ENCODE results near the gene KCNC1.

KCNC1 gene

DNA sequence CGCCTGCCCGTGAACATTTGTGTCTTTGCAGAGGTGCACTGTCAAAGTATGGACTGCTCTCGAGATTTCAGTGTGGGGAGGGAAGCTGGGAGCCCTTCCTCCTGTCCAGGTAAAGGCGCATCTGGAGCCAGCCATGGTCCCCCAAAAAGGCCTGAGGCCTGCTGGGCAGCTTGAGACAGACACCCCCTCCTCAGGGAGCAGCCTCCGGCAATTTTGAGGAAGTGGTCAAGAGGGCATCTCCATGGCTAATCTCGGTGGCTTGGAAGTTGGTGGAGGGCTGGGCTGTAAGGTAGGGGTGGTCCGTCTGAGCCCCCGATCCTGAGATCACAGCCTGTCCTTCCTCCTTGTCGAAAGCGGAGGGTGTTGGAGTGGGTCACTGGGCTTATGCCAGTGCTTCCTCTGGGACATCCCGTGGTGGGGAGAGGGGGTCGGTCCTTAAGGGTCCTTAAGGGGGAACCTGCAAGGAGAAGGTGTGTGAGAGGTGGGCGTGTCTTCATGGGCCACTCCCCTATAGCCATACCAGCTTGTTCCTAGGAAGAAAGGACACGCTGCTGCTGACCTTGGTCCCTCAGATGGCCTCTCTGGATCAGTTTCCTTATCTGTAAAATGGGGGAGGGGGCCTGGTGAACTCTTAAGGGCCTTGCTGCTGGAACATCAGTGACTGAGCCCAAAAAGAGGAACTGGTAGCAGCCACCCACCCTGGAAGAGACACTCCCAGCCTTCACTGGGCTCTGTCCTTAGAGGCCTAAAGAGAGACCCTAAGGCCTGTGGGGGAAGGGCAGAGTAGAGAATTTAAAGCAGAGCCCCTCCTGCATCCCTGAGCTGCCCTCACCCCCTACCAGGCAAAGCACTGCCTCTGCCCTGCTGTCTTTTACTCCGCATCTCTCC, 2.6 kb downstream of the KCNC1 start:
- no peaks in the 10 kb centered on the region for H3K27me3 ChIP-seq
- no peak for DNase-seq
- no peak overlapping the region for H3K4me3 ChIP-seq (ENCODE audit: low read depth, low read length)

GRCh38 chr11:17738151-17738973, 3.8 kb downstream of the KCNC1 start:
- Histone ChIP-seq H3K27me3 (no peaks in the 10 kb centered on the region), H3K9me3 (no peaks in the 10 kb centered on the region), H3K4me3 (ENCODE audit: low read depth, low read length) (no peak overlapping the region), H3K4me1 (no peaks in the 10 kb centered on the region), H3K36me3 (no peaks in the 10 kb centered on the region)
- DNase-seq: no peak
- TF ChIP-seq, protein P1, sequence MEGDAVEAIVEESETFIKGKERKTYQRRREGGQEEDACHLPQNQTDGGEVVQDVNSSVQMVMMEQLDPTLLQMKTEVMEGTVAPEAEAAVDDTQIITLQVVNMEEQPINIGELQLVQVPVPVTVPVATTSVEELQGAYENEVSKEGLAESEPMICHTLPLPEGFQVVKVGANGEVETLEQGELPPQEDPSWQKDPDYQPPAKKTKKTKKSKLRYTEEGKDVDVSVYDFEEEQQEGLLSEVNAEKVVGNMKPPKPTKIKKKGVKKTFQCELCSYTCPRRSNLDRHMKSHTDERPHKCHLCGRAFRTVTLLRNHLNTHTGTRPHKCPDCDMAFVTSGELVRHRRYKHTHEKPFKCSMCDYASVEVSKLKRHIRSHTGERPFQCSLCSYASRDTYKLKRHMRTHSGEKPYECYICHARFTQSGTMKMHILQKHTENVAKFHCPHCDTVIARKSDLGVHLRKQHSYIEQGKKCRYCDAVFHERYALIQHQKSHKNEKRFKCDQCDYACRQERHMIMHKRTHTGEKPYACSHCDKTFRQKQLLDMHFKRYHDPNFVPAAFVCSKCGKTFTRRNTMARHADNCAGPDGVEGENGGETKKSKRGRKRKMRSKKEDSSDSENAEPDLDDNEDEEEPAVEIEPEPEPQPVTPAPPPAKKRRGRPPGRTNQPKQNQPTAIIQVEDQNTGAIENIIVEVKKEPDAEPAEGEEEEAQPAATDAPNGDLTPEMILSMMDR (IDR thresholded peaks at IDR 0.05; ENCODE audit: low read depth, low read length): no peak

More for the DNA sequence above, 2.6 kb downstream of the KCNC1 start:
- Histone ChIP-seq H3K36me3 (no peaks in the 10 kb centered on the region), H3K9me3 (no peaks in the 10 kb centered on the region), H3K4me1 (no peaks in the 10 kb centered on the region)
- TF ChIP-seq, protein P1 (IDR thresholded peaks at IDR 0.05; ENCODE audit: low read depth, low read length): no peak

DNA sequence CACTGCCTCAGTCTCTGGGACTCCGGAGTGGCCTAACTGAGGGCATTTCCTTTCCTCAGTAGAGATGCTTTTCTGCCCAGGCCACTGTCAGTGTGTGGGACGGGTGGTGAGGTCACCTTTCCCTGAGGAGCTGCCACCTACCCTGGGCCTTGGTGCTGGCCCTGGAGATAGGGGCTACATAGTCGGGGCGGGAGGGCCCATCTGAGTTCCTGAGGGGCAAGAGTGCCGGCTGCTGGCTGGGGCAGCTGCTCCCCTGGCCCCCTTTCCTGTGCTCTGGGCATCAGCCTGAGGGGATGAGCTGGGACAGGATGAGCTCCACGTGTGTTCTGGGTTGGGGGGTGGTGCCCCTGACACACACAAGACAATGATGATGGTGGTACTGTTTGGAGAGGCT, 5.4 kb downstream of the KCNC1 start:
- H3K4me3 ChIP-seq (ENCODE audit: low read depth, low read length): no peak overlapping the region
- TF ChIP-seq, protein P1 (IDR thresholded peaks at IDR 0.05; ENCODE audit: low read depth, low read length): no peak
- no peaks in the 10 kb centered on the region for H3K36me3 ChIP-seq
- H3K27me3 ChIP-seq: no peaks in the 10 kb centered on the region
- no peaks in the 10 kb centered on the region for H3K9me3 ChIP-seq
- H3K4me1 ChIP-seq: no peaks in the 10 kb centered on the region
- no peak for DNase-seq

DNA sequence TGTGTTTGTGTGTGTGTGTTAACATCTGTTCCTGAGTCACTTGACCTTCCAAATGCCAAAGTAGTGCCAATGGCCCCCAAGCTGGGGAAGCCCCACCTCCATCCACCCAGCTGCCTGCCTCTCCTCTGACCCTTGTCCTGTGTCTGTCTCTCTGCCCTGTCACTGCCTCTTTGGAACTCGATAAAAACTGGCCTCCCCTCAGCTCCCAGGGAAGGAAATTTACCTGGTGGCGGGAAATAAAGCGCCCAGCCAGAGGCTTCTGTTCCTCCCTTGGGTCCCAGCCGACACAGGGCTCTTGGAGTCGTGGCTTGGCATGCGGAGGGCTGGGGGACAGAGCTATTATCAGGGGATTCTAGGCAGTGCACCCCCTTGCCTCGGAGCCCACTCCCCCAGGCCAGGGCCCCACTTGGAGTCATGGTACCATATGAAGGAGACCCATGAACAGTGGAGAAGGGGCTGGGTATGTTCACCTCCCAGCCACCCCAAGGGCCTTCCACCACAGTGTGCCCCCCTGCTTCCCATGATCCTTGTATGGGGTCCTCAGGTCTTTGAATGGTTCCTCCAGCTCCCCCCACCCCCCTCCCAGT, 6.2 kb downstream of the KCNC1 start:
- Histone ChIP-seq H3K9me3 (no peaks in the 10 kb centered on the region), H3K36me3 (no peaks in the 10 kb centered on the region), H3K4me3 (ENCODE audit: low read depth, low read length) (no peak overlapping the region), H3K27me3 (no peaks in the 10 kb centered on the region), H3K4me1 (no peaks in the 10 kb centered on the region)
- DNase-seq: no peak
- TF ChIP-seq, protein P1 (IDR thresholded peaks at IDR 0.05; ENCODE audit: low read depth, low read length): no peak

- no peak for DNase-seq
- TF ChIP-seq, protein P1 (IDR thresholded peaks at IDR 0.05; ENCODE audit: low read depth, low read length): no peak
- Histone ChIP-seq H3K36me3 (no peaks in the 10 kb centered on the region), H3K27me3 (no peaks in the 10 kb centered on the region), H3K4me3 (ENCODE audit: low read depth, low read length) (no peak overlapping the region), H3K9me3 (no peaks in the 10 kb centered on the region), H3K4me1 (no peaks in the 10 kb centered on the region)
Observed at GRCh38 chr11:17741487-17741886, 6.9 kb downstream of the KCNC1 start.
